NCI-H187 treated with DMSO at 0.1 percent for 48 hours (cell line): Measurements from ENCODE around the gene OVOL3.

Experiments used
- DNase-seq: peaks from one replicate; lab custom pipeline; 2025; lab: John Stamatoyannopoulos, UW

Gene OVOL3

DNA sequence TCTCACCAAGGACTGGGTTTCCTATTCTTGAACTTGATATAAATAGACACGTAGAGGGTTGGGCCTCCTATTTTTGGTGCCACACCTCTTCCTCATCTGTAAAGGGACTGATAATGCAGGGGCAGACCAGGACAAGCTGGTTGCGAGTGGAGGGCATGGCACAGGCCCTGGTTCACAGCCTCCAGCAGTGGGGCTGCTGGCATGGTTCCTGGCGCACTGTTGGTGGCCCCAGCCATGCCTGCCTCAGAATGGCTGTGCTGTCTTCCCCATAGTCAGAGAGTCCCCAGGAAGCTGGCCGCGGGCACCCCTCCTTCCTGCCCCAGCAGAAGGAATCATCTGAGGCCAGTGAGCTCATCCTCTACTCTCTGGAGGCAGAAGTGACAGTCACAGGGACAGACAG lies 10.5 kb upstream of the OVOL3 start:
- no peak for DNase-seq

DNA sequence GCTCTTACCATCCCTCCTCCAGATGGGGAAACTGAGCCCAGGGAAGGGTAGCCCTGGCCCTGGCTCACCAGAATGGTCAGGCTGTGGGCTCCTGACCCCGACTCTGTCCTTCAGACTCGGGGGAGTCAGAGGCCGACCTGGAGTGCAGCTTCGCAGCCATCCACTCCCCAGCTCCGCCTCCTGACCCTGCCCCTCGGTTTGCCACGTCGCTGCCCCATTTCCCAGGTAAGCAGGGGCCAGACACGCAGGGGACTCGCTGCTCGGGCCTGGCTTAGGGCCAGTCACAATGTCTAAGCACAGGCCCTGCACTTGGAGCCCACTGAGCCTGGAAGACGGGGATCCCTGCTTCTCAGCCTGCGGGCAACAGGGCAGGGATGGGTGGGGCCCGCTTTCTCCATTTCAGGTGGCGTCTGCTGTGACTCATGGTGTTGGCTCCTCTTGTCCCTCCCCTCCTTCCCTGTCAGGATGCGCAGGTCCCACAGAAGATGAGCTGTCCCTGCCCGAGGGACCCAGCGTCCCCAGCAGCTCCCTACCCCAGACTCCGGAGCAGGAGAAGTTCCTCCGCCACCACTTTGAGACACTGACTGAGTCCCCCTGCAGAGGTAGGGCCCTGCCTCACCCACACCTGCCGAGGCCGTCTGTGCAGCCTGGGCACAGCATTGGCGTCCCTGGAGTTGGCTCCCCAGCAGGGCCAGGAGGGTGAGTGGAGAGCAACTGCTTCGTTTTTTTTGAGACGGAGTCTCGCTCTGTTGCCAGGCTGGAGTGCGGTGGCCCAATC lies 9.2 kb upstream of the OVOL3 start:
- DNase-seq, result no peak

DNA sequence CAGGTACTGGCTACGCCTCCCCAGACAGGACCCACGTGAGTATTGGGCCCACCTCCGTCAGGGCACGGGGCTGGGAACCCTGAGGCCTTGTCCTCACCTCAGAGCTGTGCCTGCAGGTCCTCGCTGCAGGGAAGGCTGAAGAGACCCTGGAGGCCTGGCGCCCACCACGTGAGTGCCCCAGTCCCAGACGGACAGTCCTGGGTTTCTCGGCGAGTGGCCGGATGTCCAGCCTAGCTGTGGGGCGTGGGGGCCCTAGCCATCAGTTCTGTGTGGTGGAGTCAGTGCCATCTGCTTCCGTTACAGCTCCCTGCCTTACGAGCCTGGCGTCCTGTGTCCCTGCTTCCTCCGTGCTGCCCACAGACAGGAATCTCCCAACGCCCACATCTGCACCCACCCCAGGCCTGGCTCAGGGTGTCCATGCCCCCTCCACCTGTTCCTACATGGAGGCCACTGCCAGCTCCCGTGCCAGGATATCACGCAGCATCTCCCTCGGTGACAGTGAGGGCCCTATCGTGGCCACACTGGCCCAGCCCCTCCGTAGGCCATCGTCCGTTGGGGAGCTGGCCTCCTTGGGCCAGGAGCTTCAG lies 7.8 kb upstream of the OVOL3 start:
- no peak for DNase-seq

DNA sequence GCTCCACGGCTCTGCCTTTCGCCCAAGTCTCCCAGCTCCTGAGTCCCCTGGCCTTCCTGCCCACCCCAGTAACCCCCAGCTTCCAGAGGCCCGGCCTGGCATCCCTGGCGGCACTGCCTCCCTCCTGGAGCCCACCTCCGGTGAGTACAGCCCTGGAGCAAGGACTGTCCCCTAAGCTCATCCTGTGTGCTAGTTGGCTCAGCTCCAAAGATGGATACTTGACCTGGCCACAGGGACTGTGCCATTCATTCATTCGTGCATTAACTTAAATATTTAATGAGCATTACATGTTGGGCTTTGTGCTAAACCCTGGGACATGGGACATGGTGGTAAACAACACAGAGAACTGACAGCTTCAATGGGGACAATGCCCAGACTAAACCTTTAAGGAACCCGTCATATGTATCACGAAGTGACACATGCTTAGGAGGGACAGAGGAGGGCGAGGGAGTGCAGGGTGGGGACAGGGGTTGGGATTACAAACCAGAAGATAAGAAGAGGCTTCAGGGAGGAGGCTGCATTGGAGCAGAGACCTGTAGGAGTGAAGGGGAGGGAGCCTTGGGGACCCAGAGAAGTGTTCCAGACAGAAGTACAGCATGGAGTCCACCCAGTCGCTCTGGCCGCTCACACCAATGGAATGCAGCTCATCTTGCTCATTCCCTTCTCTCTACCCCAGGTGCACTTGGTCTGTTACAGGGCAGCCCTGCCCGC lies 6.9 kb upstream of the OVOL3 start:
- DNase-seq, result no peak

GRCh38 chr19:36106441-36106840 lies 4.5 kb upstream of the OVOL3 start:
- no peak for DNase-seq

- no peak for DNase-seq
Observed at GRCh38 chr19:36106991-36107390, 4.0 kb upstream of the OVOL3 start.

- no peak for DNase-seq
Observed at GRCh38 chr19:36108684-36109083, 2.3 kb upstream of the OVOL3 start.

DNA sequence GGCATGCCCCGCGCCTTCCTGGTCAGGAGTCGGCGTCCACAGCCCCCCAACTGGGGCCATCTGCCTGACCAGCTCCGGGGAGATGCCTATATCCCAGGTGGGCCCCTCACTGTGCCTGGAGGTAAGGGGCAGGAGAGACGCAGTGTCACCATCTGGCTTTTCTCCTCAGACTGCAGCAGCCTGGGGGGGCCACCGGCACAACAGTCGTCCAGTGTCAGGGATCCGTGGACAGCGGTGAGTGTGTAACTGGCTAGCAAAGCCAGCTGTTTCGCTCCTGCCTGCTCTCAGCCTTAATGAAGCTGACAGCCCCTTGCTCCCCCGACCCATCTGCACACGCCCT lies 227 bp downstream of the OVOL3 start:
- no peak for DNase-seq

GRCh38 chr19:36112678-36113077 lies 1.7 kb downstream of the OVOL3 start:
- no peak for DNase-seq

DNA sequence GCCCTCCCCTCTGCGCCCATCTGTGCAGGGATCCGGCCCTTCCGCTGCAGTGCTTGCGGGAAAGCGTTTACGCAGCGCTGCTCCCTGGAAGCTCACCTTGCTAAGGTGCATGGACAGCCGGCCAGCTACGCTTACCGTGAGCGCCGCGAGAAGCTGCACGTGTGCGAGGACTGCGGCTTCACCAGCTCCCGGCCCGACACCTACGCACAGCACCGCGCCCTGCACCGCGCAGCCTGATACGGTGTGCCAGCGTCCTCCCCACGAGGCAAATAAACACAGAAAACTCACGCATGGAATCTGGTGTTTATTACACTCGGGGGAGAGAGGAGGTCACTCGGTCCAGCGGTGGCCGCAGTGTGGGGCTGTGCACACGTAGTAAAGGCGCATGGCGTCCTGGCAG lies 2.5 kb downstream of the OVOL3 start:
- no peak for DNase-seq

GRCh38 chr19:36113894-36114720 lies 3.2 kb downstream of the OVOL3 start:
- DNase-seq, result no peak

- peak; percentile 99 for DNase-seq
Observed at GRCh38 chr19:36114721-36115452, 3.9 kb downstream of the OVOL3 start, which contains the start of gene POLR2I. Gene POLR2I, minus strand, starts transcription at chr19:36114875. Its CDS starts 19 bp downstream, at chr19:36114856.

GRCh38 chr19:36115453-36116343 lies 4.8 kb downstream of the OVOL3 start, which contains the start of gene TBCB:
Gene TBCB, plus strand, starts transcription at chr19:36115468. Its CDS starts 93 bp downstream, at chr19:36115561.
- DNase-seq, result no peak

DNA sequence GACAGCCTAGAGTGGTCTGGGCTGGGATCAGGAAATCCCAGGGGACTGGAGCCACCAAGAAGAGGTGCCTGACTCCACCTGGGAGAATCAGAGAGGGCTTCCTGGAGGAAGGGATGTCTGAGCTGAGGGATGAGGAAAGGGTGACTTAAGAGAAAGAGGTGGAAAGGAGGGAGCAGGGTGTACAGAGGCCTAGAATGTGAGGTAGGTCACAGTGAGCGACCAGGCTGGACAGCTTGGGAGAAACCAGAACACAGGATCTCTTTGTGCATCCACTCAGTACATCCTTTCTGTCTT lies 5.3 kb downstream of the OVOL3 start:
- DNase-seq, result no peak

DNA sequence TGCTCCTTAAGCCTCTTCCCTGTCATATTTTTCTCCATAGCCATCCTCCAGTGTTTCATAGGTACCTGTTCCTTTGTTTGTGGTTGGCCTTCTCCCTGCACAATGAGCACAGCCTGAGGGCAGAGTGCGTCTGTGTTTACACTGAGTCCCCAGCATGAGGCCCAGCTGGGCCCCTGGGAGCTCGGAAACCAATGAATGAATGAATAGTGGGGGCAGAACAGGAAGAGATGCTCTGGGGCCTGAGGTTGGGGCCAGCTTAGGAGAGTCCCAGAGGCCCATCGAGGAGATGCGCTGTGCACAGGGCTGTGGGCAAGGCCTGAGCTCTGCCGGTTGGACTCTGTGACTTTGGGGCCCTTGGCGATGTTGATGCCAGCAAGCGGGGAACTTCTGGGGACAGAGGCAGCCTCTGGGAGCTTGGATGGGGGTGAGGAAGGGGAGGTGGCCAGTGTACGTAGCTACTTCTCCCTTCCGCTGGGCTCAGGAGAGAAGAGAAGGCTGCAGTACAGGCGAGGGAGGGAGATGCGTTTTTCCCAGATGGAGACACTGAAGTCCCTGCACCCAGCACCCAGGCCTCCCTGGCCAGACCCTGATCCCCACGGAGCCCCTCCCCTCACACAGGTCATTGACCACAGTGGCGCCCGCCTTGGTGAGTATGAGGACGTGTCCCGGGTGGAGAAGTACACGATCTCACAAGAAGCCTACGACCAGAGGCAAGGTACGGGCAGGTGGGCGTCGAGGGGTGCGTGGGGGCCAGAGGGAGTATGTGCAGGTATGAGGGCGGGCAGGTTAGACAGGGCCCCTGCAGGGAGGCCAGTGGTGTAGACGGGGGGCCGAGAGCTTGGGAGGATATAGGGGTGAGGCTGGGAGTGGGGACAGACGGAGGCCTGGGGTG lies 9.4 kb downstream of the OVOL3 start:
- DNase-seq, result no peak

- DNase-seq, result no peak
Observed at GRCh38 chr19:36120984-36121358, 10.0 kb downstream of the OVOL3 start.

- DNase-seq, result no peak
Observed at GRCh38 chr19:36121486-36122124, 10.7 kb downstream of the OVOL3 start.

DNA sequence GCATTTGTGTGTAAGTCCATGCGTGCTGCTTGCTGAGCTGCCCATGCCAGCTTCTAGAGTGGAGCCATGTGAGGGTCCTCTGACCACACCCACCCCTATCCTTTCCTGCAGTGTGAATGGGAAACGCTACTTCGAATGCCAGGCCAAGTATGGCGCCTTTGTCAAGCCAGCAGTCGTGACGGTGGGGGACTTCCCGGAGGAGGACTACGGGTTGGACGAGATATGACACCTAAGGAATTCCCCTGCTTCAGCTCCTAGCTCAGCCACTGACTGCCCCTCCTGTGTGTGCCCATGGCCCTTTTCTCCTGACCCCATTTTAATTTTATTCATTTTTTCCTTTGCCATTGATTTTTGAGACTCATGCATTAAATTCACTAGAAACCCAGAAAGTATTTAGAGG lies 14.6 kb downstream of the OVOL3 start:
- no peak for DNase-seq

GRCh38 chr19:36128392-36128736 lies 17.4 kb downstream of the OVOL3 start:
- no peak for DNase-seq
